HG03175 (cell line): ENCODE data around the gene XIST.
"Not testable (repeated sequence)": the region's sequence is repeated elsewhere in the genome, so short reads cannot be mapped to it uniquely, and the experiment has no call there.

Source experiments
- ATAC-seq: cut with Tn5 transposase; IDR thresholded peaks from one replicate; pipeline ENCODE4 v1.9.1; 2021; ENCODE audit warnings: mild to moderate bottlenecking, moderate library complexity; ENCODE audit not compliant: unreplicated experiment

XIST gene

DNA sequence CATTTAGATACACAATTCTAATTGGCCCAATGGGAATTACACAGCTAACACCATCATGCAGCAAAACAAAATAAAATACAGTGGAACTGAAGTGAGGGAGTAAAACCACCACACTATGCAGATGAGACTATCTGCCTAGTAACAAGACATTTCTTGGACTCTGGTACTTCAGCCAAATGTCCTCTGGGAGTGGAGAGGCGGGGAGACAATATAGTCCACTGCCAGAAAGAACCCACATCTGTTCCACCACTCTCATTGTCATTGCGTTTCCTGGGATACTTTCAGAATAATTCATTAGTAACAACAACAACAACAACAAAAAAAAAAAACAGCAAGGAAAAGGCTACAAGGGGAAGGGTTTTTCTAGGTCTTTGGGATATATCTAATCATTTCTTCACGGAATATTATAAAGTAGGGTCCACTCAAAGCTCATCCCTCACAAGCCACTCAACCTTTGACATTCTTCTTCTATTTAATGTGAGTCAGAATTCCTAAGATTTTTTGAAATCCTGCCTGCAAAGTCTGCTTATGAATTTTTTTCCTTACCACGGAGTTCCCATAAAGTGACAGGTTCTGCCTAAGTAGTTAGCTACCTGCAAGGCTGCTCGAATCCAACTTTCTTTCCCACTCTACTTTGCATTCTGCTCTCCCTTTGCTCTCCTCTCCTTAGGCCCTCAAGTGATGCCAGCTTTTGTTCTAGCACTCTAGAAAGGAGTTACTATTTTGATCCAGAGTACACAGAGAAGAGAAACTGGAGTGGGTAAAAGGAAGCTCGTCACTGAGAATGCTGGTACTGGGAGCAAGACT is 34.9 kb downstream of the XIST start:
- ATAC-seq = no peak

DNA sequence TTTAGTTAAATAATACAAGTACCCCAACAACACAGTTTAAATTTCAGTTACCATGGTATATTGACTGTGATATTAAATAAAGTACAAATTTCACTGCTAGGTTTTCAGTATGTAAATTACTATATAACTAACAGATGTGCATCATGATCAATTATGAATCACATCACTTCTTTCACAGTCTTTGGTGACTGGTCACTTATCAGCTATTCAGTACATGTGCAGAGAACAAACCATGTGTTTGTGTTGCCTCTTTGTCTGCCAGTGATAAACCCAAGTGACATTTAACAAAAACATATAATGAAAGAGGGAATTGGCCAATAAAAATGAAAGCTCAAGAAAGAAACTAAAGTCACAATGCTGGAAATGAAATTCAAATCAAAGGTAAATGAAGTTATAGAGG is 40.3 kb downstream of the XIST start:
- no peak for ATAC-seq

DNA sequence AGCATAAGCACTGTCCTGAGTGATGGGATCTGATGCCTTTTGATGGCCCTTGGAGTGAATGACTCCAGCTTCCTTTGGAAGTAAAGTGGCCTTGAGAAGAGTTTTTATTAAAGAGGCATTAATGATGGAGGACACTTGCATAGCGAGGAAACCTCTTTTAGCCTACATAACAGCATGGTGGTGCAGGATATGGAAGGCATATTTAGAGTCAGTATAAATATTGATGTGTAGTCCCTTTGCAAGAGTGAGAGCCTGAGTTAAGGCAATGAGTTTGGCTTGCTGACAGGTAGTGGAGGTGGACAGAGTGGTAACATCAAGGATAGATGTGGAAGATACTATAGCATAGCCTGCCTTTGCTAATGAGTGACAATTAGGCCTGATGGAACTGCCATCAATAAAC is 48.4 kb downstream of the XIST start:
- not testable (repeated sequence) for ATAC-seq

DNA sequence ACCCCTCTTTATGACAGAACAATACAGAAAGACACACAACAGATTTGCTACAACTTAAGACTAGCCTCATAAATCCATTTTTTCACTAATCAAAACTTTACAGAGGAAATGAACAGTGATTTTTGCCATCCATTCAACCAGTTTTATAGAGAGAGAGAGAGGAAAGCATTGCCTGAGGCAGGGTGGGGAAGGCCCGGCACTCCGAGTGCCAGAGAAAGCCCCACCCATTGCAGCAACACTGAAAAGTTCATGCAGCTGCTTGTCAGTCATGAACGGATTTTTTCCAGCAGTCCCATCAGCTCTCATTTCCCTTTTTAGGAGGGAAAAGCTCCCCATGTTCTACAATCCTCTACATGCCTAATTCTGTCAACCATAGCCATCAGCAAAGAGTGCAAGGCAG is 52.6 kb downstream of the XIST start:
- no peak for ATAC-seq

- not testable (repeated sequence) for ATAC-seq
Observed at GRCh38 chrX:73792511-73792910, 60.0 kb downstream of the XIST start.

GRCh38 chrX:73785493-73785892 is 67.0 kb downstream of the XIST start:
- no peak for ATAC-seq
